ENCODE results near the gene DNAJC4.
A peak's percentile ranks its signal among the peaks of the same experiment; 100 is the strongest.

GRCh38 chr11:64181506-64182411 lies 48.6 kb upstream of the DNAJC4 start:
- TF ChIP-seq CTCF (IDR thresholded peaks at IDR 0.05 in 4 of 5, conservative IDR thresholded peaks at IDR 0.05 in 1 of 5) (no peak), POLR2A (IDR thresholded peaks at IDR 0.05) (peak; percentile 85 to 89)
